Skeletal muscle cell (primary cell): ENCODE measurements around the gene DMXL2.
A peak's percentile ranks its signal among the peaks of the same experiment; 100 is the strongest.
"Not testable (repeated sequence)": the region's sequence is repeated elsewhere in the genome, so short reads cannot be mapped to it uniquely, and the experiment has no call there.

ENCODE experiments used
- DNase-seq: peaks from one replicate; pipeline ENCODE4 v3.0.0-alpha.2; 2010; ENCODE audit warnings: low read depth
- H3K4me3 ChIP-seq: 2 replicates; pipeline ENCODE4 v1.5.1; 2011; ENCODE audit warnings: low read depth, mild to moderate bottlenecking, control low read depth, low read length, moderate library complexity

DMXL2 gene, protein sequence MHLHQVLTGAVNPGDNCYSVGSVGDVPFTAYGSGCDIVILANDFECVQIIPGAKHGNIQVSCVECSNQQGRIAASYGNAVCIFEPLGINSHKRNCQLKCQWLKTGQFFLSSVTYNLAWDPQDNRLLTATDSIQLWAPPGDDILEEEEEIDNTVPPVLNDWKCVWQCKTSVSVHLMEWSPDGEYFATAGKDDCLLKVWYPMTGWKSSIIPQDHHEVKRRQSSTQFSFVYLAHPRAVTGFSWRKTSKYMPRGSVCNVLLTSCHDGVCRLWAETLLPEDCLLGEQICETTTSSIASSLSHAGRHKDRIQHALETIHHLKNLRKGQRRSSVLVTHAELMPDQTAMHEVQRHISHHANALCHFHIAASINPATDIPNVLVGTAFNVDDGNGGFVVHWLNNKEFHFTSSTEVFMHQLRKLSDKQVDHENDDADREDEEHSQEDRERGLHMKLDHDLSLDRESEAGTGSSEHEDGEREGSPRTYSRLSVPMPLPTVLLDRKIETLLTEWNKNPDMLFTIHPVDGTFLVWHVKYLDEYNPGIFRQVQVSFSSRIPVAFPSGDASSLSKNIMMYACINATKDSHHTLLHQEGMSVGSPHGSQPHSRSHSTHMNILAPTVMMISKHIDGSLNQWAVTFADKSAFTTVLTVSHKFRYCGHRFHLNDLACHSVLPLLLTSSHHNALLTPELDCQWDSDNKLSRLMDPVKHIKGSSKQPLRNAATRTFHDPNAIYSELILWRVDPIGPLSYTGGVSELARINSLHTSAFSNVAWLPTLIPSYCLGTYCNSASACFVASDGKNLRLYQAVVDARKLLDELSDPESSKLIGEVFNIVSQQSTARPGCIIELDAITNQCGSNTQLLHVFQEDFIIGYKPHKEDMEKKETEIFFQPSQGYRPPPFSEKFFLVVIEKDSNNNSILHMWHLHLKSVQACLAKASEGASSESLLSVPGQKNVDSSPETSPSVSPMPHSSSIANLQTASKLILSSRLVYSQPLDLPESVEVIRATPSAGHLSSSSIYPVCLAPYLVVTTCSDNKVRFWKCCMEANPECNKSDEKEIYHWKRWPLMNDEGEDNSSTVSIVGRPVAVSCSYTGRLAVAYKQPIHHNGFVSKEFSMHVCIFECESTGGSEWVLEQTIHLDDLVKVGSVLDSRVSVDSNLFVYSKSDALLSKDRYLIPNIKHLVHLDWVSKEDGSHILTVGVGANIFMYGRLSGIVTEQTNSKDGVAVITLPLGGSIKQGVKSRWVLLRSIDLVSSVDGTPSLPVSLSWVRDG (N-terminal part only)

DNA sequence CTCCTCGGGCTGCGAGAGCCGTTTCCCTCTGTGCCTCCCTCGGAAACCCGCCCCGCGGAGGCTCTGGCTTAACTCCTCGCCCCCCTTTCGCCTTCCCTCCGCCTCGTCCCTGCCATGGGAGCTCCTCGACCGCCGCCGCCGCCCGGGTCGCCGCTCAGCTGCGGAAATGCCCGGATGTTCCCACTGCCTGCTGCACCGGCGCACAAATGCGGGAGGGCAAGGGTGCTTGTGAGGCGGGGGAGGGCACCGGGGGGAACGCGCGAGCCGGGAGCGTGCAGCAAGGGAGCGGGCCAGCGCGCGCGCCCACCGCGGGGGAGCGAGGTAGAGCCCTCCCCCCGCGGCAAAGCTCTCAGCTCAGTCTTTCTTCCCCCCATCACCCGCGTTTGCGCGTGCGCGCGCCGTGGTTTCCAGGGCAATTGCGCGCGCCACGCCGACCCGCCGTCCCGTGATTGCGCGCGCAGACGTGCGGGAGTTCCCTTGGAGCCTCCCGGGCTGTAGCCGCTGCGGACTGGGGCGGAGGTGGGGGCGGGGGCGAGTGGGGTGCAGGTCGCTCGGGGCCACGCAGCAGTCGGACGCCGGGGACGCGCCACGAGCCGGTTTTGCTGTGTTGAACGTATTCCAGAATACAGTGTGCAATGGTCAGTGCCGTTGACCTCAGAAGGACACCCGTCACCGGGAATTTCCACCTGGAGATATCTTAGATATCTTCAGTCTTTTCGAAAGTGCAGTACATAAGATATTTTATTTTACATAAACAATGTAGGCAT is at the start of gene DMXL2:
TSS of gene DMXL2 (minus strand) at position 168 of the 767 bp plus-strand sequence. CDS start 226 bp downstream, outside the sequence.
- DNase-seq, result peak; percentile 77
- peak within 1 kb of the TSS; percentile 93 for H3K4me3 ChIP-seq

DNA sequence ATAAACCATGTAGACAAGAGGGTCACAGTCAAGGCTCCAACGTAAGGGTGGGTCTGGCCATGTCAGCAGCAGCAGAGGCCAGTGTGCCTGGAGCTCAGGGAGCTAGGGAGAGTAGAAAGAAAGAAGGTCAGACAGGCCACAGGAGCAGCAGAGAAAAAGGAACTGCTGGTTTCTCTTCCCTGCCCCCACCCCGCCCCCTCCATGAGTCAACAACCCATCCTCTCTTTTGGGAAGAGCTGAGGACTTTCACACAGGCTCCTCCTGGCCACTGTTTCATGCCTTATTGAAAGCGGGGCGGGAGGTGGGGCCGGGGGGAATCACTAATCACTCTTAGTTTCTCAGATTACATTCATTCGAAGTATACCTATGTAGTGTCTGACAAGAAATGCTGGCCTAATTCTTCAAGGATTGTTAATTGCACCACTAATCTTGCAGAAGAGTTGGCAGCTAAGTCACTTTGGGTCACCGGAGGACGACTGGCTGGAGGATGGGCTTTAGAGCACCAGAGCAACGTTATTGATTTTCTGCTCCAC is 49.6 kb upstream of the DMXL2 start:
- no peak overlapping the region for H3K4me3 ChIP-seq
- no peak for DNase-seq

DNA sequence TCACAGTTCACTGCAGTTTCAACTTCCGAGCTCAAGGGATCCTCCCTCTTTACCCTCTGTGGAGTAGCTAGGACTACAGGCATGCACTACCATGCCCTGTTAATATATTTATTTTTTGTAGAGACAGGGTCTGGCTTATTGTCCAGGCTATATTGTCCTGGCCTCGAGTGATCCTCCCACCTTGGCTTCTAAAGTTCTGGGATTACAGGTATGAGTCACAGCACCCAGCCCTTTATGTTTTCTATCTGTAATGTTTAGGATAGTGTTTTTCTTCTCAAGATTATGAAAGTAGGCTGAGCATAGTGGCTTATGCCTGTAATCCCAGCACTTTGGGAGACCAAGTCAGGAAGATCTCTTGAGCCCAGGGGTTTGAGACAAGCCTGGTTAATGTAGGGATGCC is 46.8 kb upstream of the DMXL2 start:
- DNase-seq, result no peak

DNA sequence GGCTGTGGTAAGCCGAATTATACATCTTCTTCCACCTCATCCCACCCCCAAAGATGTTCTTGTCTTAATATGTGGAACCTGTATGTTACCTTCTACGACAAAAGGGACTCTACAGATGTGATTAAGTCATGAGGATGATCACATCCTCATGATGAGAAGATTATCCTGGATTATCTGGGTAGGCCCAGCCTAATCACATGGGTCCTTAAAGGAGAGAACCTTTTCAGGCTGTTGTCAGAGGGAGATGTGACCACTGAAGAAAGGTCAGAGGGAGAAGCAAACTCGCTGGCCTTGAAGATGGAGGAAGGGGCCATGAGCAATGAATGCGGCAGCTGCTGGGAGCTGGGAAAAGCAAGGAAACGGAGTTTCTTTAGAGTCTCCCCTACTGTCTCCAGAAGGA is 45.9 kb upstream of the DMXL2 start:
- DNase-seq, result no peak
- no peak overlapping the region for H3K4me3 ChIP-seq

More for the DNA sequence above, 46.8 kb upstream of the DMXL2 start:
- H3K4me3 ChIP-seq, result no peak overlapping the region

DNA sequence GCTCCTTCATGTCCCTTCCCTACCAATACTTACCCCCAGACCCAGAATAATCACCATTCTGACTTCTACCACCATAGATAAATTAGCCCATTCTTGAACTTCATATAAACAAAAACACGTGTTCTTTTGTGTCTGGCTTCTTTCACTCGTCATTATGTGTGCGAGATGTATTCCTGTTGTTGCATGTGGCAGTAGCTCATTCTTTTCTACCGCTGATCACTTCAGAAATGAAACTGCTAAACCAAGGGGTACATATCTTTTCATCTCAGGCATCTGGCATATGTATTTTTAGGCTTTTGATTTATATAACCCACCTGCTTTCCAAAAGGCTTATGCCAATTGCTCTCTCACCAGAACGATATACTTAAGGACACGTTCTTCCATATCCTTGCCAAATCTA is 44.9 kb upstream of the DMXL2 start:
- DNase-seq, result no peak
- H3K4me3 ChIP-seq, result no peak overlapping the region

DNA sequence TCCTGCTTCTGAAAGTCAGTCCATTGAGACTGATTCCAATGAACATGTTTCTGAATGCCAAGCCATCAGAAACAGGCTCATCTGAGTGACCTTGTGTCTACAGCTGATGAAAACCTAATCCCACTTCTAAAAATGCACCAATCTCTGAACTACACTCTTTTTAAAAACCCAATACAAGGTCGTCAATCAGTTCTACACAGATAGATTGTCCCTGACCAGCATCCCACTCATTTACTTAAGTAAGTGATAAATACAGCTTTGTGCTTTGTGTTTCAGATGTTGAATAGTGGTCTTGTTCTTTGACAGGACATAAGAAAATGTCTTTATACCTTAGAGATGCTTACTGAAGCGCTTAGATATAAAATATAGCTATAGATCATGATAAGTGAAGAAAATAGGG is 38.5 kb upstream of the DMXL2 start:
- no peak overlapping the region for H3K4me3 ChIP-seq
- DNase-seq, result no peak

DNA sequence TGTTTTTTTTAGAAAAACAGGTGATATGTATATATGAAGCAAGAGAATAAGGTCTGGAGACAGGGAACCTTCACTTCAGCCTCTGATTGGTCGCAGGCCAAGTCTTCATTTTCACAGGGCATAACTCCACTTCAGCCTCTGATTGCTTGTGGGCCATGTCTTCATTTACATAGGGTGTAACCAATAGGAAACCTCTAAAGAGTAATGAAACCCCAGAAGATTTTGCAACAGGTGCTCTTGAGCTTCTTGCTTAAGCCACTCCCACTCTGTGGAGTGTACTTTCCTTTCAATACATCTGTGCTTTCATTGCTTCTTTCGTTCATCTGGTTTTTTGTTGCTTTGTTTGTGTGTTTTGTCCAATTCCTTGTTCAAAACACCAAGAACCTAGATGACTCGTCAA is 36.1 kb upstream of the DMXL2 start:
- no peak for DNase-seq
- no peak overlapping the region for H3K4me3 ChIP-seq

DNA sequence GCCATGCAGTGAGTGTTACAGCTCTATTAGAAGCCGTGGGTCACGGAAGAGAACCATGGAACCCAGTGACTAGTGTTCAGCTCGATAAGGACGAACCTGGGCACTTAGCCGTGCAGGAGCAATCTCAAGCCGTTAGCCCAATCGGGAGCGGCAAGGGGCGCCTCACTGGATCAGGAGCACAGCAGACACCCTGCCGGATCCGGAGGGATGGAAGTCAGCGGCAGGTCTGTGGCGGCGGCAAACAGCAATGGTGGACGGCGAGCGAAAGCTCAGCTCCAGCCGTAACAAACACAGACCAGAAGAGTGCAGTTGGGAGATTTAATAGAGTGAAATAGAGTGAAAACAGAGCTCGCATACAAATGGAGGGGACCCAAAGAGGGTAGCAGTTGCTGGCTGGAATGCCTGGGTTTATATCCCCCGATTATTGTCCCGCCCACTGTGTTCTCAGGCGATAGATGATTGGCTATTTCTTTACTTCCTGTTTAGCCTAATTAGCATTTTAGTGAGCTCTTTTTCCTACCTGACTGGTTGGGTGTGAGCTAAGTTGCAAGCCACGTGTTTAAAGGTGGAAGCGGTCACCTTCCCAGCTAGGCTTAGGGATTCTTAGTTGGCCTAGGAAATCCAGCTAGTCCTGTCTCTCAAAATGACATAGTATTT is 33.0 kb upstream of the DMXL2 start:
- not testable (repeated sequence) for H3K4me3 ChIP-seq, DNase-seq

DNA sequence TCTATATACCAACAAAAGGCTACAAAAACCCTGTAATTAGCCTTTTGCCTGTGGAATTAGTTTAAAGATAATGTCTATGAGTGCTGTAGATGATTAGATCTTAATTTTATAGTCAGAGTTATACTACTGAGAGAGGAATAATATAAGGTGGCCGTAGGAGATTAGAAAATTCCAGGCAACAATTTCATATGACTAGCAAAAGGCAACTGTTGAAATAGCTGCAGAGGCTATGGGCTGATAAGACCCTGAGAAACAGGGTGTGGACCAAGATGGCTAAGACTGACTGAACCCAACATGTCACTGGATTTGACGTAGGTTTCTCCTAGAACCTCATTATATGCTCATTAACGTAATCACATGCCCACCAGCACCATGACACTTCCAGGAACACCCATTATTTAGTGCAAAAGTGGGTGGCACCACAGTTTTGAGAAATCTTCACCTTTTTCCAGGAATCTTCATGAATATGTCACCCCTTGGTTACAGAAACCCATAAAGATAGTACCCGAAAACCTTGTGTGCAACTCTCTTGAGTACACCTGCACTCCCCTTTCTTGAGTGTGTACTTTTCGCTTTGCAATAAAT is 29.6 kb upstream of the DMXL2 start:
- no peak overlapping the region for H3K4me3 ChIP-seq
- DNase-seq, result no peak

DNA sequence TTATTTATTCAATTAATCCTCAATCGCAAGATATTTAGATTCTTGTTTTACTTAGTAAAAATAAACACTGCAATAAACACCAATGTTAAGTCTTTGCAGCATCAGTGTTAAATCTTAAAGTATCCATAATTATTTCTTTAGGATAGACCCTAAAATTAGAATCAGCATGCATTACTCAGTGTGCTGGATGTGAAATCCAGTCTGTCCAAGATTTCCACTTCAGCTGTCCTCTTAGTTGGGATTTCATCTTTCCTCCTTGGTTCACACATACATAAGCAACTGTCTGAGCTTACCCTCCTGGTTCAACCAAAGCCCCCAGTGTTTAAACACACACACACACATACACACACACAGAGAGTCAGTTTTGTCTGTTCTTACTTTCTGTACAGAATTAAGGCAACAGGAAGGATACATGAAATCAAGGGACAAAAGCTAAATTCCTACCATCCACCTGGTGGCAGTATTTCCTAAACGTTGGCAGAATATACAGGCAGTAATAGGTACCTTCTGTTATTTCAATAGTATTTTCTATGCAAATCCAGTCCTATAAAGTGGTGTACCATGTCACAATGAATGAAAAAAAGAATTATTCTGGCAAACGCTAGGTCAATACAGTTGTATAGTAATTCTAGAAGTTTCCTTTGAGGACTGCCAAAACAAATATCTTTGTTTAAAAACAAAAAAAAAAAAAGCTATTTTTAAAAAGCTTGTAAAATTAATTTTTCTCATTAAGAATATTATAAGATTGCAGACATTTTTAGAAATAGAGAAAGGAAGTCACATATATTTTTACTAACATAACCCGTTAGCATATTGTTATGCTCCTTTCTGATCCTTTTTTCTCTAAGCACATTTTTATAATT is 27.3 kb upstream of the DMXL2 start:
- no peak overlapping the region for H3K4me3 ChIP-seq
- peak; percentile 37 for DNase-seq

DNA sequence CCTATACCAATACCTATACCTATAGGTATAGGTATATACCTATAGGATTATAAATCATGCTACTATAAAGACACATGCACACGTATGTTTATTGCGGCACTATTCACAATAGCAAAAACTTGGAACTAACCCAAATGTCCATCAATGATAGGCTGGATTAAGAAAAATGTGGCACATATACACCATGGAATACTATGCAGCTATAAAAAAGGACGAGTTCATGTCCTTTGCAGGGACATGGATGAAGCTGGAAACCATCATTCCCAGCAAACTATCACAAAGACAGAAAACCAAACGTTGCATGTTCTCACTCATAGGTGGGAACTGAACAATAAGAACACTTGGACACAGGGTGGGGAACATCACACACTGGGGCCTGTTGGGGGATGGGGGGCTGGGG is 26.1 kb upstream of the DMXL2 start:
- DNase-seq, H3K4me3 ChIP-seq: not testable (repeated sequence)

DNA sequence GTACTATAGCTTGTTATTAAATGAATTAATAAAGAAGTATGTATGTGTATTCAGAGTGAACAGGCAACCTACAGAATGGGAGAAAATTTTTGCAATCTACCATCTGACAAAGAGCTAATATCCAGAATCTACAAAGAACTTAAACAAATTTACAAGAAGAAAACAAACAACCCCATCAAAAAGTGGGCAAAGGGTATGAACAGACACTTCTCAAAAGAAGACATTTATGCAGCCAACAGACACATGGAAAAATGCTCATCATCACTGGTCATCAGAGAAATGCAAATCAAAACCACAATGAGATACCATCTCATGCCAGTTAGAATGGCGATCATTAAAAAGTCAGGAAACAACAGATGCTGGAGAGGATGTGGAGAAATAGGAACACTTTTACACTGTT is 25.5 kb upstream of the DMXL2 start:
- H3K4me3 ChIP-seq, DNase-seq: not testable (repeated sequence)

DNA sequence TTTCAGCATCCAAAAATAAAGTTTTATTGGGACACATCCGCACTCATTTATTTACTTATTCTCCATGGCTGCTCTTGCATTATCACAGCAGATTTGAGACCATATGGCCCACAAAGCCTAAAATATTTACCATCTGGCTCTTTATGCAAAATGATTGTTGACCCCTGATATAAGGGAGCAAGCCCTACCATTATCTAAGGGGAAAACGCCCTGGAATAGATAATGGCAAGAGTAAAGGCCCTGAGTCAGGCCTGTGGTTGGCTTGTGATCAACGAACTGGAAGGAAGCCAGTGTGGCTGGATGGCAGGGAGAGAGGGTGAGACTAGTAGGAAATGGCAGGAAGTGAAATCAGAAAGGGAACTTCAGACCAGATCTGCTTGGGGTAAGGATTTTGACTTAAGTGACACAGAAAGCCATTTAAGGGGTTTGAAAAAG is 24.6 kb upstream of the DMXL2 start:
- no peak overlapping the region for H3K4me3 ChIP-seq
- DNase-seq, result peak; percentile 13

DNA sequence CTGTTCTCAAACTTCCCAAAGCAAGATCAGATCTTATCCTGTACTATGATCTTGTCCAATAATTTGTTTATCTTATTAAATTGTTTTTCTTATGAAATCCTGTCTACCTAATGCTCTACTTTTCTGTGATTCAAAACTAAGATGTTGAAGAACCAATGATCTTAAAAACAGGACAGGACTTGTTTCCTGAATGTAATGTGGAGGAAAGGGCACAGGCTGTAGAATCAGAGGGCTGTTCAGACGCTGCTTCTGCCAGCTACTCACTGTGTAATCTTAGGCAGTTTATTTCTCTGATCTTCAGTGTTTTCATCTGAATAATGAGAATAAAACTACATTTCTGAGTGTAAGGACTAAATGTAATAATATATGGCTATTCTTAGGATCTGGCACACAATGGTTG is 20.1 kb upstream of the DMXL2 start:
- no peak overlapping the region for H3K4me3 ChIP-seq
- no peak for DNase-seq

DNA sequence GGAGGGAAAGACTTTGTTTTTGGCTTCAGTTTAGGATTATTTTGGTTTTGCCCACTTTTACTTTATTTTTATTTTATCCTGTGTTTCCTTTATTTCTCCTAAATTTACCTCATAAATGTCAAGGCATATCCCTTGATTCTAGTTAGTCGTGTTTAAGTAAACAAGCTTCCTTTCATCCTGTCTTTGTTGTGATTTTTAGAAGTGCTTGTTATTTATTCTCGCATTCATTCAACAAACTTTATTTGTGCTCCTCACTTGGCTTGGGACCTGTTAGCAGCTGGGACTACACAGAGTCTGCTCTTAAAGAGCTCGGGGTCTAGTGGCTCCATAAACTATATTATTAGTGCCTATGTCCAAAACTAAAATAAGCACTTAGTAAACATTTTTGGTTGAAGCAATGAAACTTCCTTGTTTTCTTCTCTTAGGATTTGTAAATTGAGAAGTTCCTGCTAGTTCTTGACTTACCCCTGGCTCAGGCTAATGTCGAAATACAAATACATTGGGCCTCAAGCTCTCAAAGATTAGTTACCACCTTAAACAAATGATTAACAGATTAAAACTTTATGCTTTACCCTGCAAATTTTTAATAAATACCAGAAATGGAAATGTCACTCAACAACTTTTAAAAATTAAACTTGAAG is 19.0 kb upstream of the DMXL2 start:
- H3K4me3 ChIP-seq, result no peak overlapping the region
- DNase-seq, result no peak

DNA sequence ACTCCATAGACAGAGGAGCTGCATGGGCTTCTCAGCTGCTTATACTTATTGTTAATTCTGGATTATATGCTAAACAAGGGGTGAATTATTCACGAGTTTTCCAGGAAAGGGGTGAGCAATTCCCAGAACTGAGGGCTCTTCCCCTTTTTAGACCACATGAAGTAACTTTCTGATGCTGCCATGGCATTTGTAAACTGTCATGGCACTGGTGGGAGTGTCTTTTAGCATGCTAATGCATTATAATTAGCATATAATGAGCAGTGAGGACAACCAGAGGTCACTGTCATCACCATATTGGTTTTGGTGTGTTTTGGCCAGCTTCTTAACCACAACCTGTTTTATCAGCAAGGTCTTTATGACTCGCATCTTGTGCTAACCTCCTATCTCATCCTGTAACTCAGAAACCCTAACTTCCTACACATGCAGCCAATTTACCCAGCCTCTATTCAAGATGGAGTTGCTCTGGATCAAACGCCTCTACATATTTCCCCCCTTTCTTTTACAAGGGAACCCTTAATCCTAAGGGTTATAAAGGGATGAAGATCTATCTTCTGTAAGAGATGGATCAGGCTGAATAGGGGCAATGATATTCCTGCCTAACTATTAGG is 12.1 kb upstream of the DMXL2 start:
- no peak for DNase-seq
- H3K4me3 ChIP-seq, result no peak overlapping the region
